ENCODE measurements around the gene CRHR2. TPM values are rescaled to one million over a fixed set of nuclear protein-coding genes. Genes with fewer than 3 reads are reported as not detected.

The CRHR2 gene
- total RNA-seq, 1 experiment from 2014 or later = 0.22 TPM

GRCh38 chr7:30646154-30646553 lies 36.1 kb downstream of the CRHR2 start:
- Mint-ChIP-seq H3K4me1 (peaks cover 33% of the 10 kb centered on the region), H3K9me3 (no peaks in the 10 kb centered on the region), H3K36me3 (peaks cover 8% of the 10 kb centered on the region), H3K27me3 (ENCODE audit: low read depth) (no peaks in the 10 kb centered on the region), H3K27ac (no peak overlapping the region), H3K4me3 (no peak overlapping the region)
- ATAC-seq = no peak
- ChIA-PET CTCF (no interaction called here), POLR2A (no interaction called here)
- no peak for DNase-seq (ENCODE audit: low spot score)
- TF ChIP-seq ZNF425 (CRISPR knock-in tag; conservative IDR thresholded peaks at IDR 0.05) = no peak
- TF ChIP-seq ESRRA (CRISPR knock-in tag; IDR thresholded peaks at IDR 0.05; ENCODE audit: borderline replicate concordance) = no peak
- TF ChIP-seq ZNF512 (CRISPR knock-in tag; IDR thresholded peaks at IDR 0.05; ENCODE audit: borderline replicate concordance) = no peak
- TF ChIP-seq NFATC4 (CRISPR knock-in tag; IDR thresholded peaks at IDR 0.05) = no peak
- TF ChIP-seq NR2C2 (CRISPR knock-in tag; IDR thresholded peaks at IDR 0.05) = no peak
- no peak for TF ChIP-seq NFE2L1 (CRISPR knock-in tag; IDR thresholded peaks at IDR 0.05)
- no peak for TF ChIP-seq ZNF263 (CRISPR knock-in tag; IDR thresholded peaks at IDR 0.05; ENCODE audit: low read depth)
- no peak for TF ChIP-seq E2F5 (CRISPR knock-in tag; IDR thresholded peaks at IDR 0.05)
- TF ChIP-seq, protein P1, sequence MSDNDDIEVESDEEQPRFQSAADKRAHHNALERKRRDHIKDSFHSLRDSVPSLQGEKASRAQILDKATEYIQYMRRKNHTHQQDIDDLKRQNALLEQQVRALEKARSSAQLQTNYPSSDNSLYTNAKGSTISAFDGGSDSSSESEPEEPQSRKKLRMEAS (CRISPR knock-in tag; IDR thresholded peaks at IDR 0.05) = no peak
- no peak for TF ChIP-seq ZNF396 (CRISPR knock-in tag; IDR thresholded peaks at IDR 0.05; ENCODE audit: borderline replicate concordance)
- TF ChIP-seq SMAD4 (CRISPR knock-in tag; IDR thresholded peaks at IDR 0.05) = no peak
- TF ChIP-seq ERG (CRISPR knock-in tag; IDR thresholded peaks at IDR 0.05) = no peak
- no peak for TF ChIP-seq GTF2I (CRISPR knock-in tag; conservative IDR thresholded peaks at IDR 0.05)
- TF ChIP-seq CREB1 (CRISPR knock-in tag; IDR thresholded peaks at IDR 0.05) = no peak
- TF ChIP-seq, protein P2, sequence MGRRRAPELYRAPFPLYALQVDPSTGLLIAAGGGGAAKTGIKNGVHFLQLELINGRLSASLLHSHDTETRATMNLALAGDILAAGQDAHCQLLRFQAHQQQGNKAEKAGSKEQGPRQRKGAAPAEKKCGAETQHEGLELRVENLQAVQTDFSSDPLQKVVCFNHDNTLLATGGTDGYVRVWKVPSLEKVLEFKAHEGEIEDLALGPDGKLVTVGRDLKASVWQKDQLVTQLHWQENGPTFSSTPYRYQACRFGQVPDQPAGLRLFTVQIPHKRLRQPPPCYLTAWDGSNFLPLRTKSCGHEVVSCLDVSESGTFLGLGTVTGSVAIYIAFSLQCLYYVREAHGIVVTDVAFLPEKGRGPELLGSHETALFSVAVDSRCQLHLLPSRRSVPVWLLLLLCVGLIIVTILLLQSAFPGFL (CRISPR knock-in tag; IDR thresholded peaks at IDR 0.05; ENCODE audit: borderline replicate concordance) = no peak
- TF ChIP-seq, protein P3, sequence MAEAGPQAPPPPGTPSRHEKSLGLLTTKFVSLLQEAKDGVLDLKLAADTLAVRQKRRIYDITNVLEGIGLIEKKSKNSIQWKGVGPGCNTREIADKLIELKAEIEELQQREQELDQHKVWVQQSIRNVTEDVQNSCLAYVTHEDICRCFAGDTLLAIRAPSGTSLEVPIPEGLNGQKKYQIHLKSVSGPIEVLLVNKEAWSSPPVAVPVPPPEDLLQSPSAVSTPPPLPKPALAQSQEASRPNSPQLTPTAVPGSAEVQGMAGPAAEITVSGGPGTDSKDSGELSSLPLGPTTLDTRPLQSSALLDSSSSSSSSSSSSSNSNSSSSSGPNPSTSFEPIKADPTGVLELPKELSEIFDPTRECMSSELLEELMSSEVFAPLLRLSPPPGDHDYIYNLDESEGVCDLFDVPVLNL (CRISPR knock-in tag; IDR thresholded peaks at IDR 0.05; ENCODE audit: borderline replicate concordance, low read depth) = no peak
- TF ChIP-seq ZNF671 (CRISPR knock-in tag; IDR thresholded peaks at IDR 0.05) = no peak
- no peak for TF ChIP-seq FOXK1 (CRISPR knock-in tag; IDR thresholded peaks at IDR 0.05)

- Mint-ChIP-seq H3K4me1 (peaks cover 33% of the 10 kb centered on the region), H3K4me3 (no peak overlapping the region), H3K27me3 (ENCODE audit: low read depth) (no peaks in the 10 kb centered on the region), H3K9me3 (no peaks in the 10 kb centered on the region), H3K36me3 (peaks cover 8% of the 10 kb centered on the region), H3K27ac (no peak overlapping the region)
- ATAC-seq (no peak), DNase-seq (ENCODE audit: low spot score) (no peak)
- ChIA-PET CTCF (no interaction called here), POLR2A (no interaction called here)
- no peak for TF ChIP-seq FOXK1 (CRISPR knock-in tag; IDR thresholded peaks at IDR 0.05)
- no peak for TF ChIP-seq TP53 (CRISPR knock-in tag; IDR thresholded peaks at IDR 0.05)
- no peak for TF ChIP-seq SMAD4 (CRISPR knock-in tag; IDR thresholded peaks at IDR 0.05)
- TF ChIP-seq, protein P4, sequence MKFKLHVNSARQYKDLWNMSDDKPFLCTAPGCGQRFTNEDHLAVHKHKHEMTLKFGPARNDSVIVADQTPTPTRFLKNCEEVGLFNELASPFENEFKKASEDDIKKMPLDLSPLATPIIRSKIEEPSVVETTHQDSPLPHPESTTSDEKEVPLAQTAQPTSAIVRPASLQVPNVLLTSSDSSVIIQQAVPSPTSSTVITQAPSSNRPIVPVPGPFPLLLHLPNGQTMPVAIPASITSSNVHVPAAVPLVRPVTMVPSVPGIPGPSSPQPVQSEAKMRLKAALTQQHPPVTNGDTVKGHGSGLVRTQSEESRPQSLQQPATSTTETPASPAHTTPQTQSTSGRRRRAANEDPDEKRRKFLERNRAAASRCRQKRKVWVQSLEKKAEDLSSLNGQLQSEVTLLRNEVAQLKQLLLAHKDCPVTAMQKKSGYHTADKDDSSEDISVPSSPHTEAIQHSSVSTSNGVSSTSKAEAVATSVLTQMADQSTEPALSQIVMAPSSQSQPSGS (CRISPR knock-in tag; IDR thresholded peaks at IDR 0.05; ENCODE audit: borderline replicate concordance, low read depth) = no peak
- no peak for TF ChIP-seq NR3C1 (CRISPR knock-in tag; conservative IDR thresholded peaks at IDR 0.05; ENCODE audit: low read depth)
- TF ChIP-seq ELF4 (CRISPR knock-in tag; IDR thresholded peaks at IDR 0.05; ENCODE audit: low read depth) = no peak
- TF ChIP-seq MXD4 (CRISPR knock-in tag; IDR thresholded peaks at IDR 0.05; ENCODE audit: borderline replicate concordance) = no peak
Observed at GRCh38 chr7:30645661-30646060, 36.6 kb downstream of the CRHR2 start.
